GM23338 (cell line): ENCODE results near the gene ZNF333. TPM values are rescaled to one million over a fixed set of nuclear protein-coding genes. Genes with fewer than 3 reads are reported as not detected.

Experiments used
- polyA plus RNA-seq: library from polyadenylated mRNA; unstranded; fragments of >200 nt; fragmentation: Nextera tagmentation; extraction: Ambion mirVana; gene quantifications from 2 replicates; pipeline ENCODE4 v1.2.1, GENCODE V29; 2016
- total RNA-seq: library from RNA; depleted of rRNA; stranded (reverse); fragments of >200 nt; shearing (Covaris generic); gene quantifications from 2 replicates; pipeline ENCODE4 v1.2.3, GENCODE V29; 2014; rRNA removed

ZNF333 gene
- total and polyA plus RNA-seq, 2 experiments from 2014 or later: 7.2 to 21.6 TPM

Other genes starting within 250 kb of the ZNF333 start
- 1.2 TPM in 1 of 2 replicates, not detected in the other for gene PTGER1, start 214.7 kb upstream of the ZNF333 start, total RNA-seq
- 0.56 and 0.57 TPM in 2 replicates for gene PTGER1, start 214.7 kb upstream of the ZNF333 start, polyA plus RNA-seq
- gene GIPC1, start 193.9 kb upstream of the ZNF333 start, total RNA-seq: 92.3 and 106 TPM in 2 replicates
- 50.9 and 51.6 TPM in 2 replicates for gene GIPC1, start 193.9 kb upstream of the ZNF333 start, polyA plus RNA-seq
- 53.3 TPM in 2 replicates for gene DNAJB1, start 171.7 kb upstream of the ZNF333 start, total RNA-seq
- gene DNAJB1, start 171.7 kb upstream of the ZNF333 start, polyA plus RNA-seq: 43.2 and 44.0 TPM in 2 replicates
- 104 and 107 TPM in 2 replicates for gene TECR, start 160.5 kb upstream of the ZNF333 start, total RNA-seq
- gene TECR, start 160.5 kb upstream of the ZNF333 start, polyA plus RNA-seq: 268 and 277 TPM in 2 replicates
- 289 and 398 TPM in 2 replicates for gene NDUFB7, start 118.0 kb upstream of the ZNF333 start, total RNA-seq
- 463 and 501 TPM in 2 replicates for gene NDUFB7, start 118.0 kb upstream of the ZNF333 start, polyA plus RNA-seq
- 0.17 TPM in 1 of 2 replicates, not detected in the other for gene CLEC17A, start 107.0 kb upstream of the ZNF333 start, total RNA-seq
- gene CLEC17A, start 107.0 kb upstream of the ZNF333 start, polyA plus RNA-seq: 0.21 TPM in 1 of 2 replicates, not detected in the other
- not detected in 2 replicates for gene ADGRE3, start 15.2 kb upstream of the ZNF333 start, total RNA-seq
- gene ADGRE3, start 15.2 kb upstream of the ZNF333 start, polyA plus RNA-seq: not detected in 2 replicates
- 2.4 and 2.9 TPM in 2 replicates for gene ADGRE2, start 88.5 kb downstream of the ZNF333 start, total RNA-seq
- gene ADGRE2, start 88.5 kb downstream of the ZNF333 start, polyA plus RNA-seq: 2.3 and 2.4 TPM in 2 replicates
- not detected in 2 replicates for gene OR7A5, start 145.1 kb downstream of the ZNF333 start, total RNA-seq
- not detected in 2 replicates for gene OR7A5, start 145.1 kb downstream of the ZNF333 start, polyA plus RNA-seq
- not detected in 2 replicates for gene OR7C1, start 145.1 kb downstream of the ZNF333 start, total RNA-seq
- gene OR7C1, start 145.1 kb downstream of the ZNF333 start, polyA plus RNA-seq: 0.03 TPM in 2 replicates
- not detected in 2 replicates for gene OR7A10, start 158.9 kb downstream of the ZNF333 start, total RNA-seq
- gene OR7A10, start 158.9 kb downstream of the ZNF333 start, polyA plus RNA-seq: not detected in 2 replicates
- gene OR7A17, start 196.1 kb downstream of the ZNF333 start, total RNA-seq: not detected in 2 replicates
- gene OR7A17, start 196.1 kb downstream of the ZNF333 start, polyA plus RNA-seq: not detected in 2 replicates